RWPE2 (cell line): ENCODE measurements around the gene IFT57.

ENCODE experiments used
- ATAC-seq: fragments of 200-7000 bp; cut with Tn5 transposase; 3 replicates; pipeline ENCODE4 v1.9.1; 2021; ENCODE audit warnings: low read depth
- DNase-seq: peaks from one replicate; pipeline ENCODE4 v3.0.0-alpha.2; 2020; ENCODE audit warnings: low spot score
- H3K27ac ChIP-seq: fragments of 450-650 bp; 2 replicates; pipeline ENCODE4 v1.5.1; 2017; ENCODE audit warnings: mild to moderate bottlenecking; ENCODE audit not compliant: poor library complexity, severe bottlenecking
- H3K27me3 ChIP-seq: fragments of 250-450 bp; sonication (Bioruptor Pico); 2 replicates; pipeline ENCODE4 v1.5.1; 2021; ENCODE audit warnings: mild to moderate bottlenecking, moderate library complexity; ENCODE audit not compliant: insufficient read depth, poor library complexity, severe bottlenecking
- H3K36me3 ChIP-seq: fragments of 250-450 bp; sonication (Bioruptor Pico); 2 replicates; pipeline ENCODE4 v1.5.1; 2020; ENCODE audit warnings: low read depth, mild to moderate bottlenecking, moderate library complexity
- H3K4me1 ChIP-seq: fragments of 250-450 bp; sonication (Bioruptor Pico); 2 replicates; pipeline ENCODE4 v1.5.1; 2021; ENCODE audit warnings: mild to moderate bottlenecking, moderate library complexity; ENCODE audit not compliant: insufficient read depth, poor library complexity, severe bottlenecking
- H3K4me3 ChIP-seq: fragments of 250-450 bp; sonication (Bioruptor Pico); 2 replicates; pipeline ENCODE4 v1.5.1; 2021; ENCODE audit warnings: mild to moderate bottlenecking, moderate library complexity; ENCODE audit not compliant: severe bottlenecking
- H3K9me3 ChIP-seq: fragments of 250-450 bp; sonication (Bioruptor Pico); 2 replicates; pipeline ENCODE4 v1.5.1; 2021; ENCODE audit warnings: mild to moderate bottlenecking, moderate library complexity; ENCODE audit not compliant: severe bottlenecking
- CTCF ChIP-seq: fragments of 450-650 bp; IDR thresholded peaks from one replicate; pipeline ENCODE4 v1.5.1; 2017; ENCODE audit warnings: mild to moderate bottlenecking, moderate library complexity; ENCODE audit not compliant: poor library complexity, severe bottlenecking

IFT57 gene

DNA sequence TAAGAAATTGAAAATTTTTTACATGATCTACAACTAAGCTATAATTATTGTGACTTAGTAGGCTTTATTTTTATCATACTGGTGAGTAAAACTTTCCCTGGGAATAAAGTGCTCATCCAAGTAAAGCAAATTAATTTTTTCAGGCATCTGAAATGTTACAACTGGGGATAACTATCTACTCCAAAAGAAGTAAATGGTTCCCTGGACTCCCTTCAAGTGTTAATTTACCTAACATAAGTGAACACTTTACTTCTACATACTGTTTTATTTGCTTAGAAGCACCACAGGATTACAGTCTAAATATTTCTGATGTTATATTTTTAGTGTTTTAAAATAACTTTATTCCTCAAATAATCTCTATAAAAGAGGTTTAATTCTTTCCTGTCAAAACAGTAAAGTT, 57.8 kb downstream of the IFT57 start:
- H3K4me3 ChIP-seq: no peak overlapping the region
- H3K4me1 ChIP-seq: peaks cover 13% of the 10 kb centered on the region
- no peak overlapping the region for H3K27ac ChIP-seq
- ATAC-seq (no peak), DNase-seq (no peak)
- peaks cover 19% of the 10 kb centered on the region for H3K36me3 ChIP-seq
- no peaks in the 10 kb centered on the region for H3K27me3 ChIP-seq
- no peaks in the 10 kb centered on the region for H3K9me3 ChIP-seq
- no peak for TF ChIP-seq CTCF

DNA sequence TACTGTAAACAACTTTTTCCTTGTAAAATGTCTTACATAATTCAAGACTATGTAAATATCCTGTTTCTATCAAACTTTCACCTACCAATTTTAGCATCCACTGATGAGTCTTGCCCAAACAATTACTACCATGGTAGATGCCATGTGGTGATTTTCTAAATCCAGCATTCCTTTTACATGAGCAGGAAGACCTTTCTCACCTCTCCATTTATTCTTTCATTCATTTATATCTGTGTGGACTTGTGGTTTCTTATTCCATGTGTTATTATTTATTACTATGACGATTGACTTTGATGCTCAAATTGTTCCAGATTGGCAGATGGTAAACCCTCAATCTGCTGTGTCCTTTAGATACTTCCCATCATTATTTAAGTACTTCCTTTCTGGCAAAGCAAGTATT, 62.4 kb downstream of the IFT57 start:
- Histone ChIP-seq H3K27me3 (no peaks in the 10 kb centered on the region), H3K4me3 (no peak overlapping the region), H3K27ac (no peak overlapping the region), H3K4me1 (peaks cover 18% of the 10 kb centered on the region), H3K9me3 (no peaks in the 10 kb centered on the region), H3K36me3 (peaks cover 19% of the 10 kb centered on the region)
- ATAC-seq (peak; percentile 87), DNase-seq (no peak)
- no peak for TF ChIP-seq CTCF

DNA sequence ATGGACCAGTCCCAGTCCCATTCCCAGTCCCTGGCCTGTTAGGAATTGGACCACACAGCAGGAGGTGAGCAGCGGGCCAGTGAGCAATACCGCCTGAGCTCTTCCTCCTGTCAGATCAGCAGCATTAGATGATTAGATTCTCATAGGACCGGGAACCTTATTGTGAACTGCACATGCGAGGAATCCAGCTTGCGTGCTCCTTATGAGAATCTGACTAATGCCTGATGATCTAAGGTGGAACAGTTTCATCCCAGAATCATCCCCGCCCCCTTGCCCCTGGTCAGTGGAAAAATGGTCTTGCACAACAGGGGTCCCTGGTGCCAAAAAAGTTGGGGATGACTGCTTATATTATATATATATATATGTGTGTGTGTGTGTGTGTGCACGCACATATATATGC, 63.1 kb downstream of the IFT57 start:
- no peaks in the 10 kb centered on the region for H3K9me3 ChIP-seq
- H3K4me1 ChIP-seq: peaks cover 18% of the 10 kb centered on the region
- H3K4me3 ChIP-seq: no peak overlapping the region
- no peak overlapping the region for H3K27ac ChIP-seq
- ATAC-seq (peak; percentile 25; the same call in 1 of the 3 replicates), DNase-seq (no peak)
- H3K27me3 ChIP-seq: no peaks in the 10 kb centered on the region
- TF ChIP-seq CTCF: no peak
- H3K36me3 ChIP-seq: peaks cover 14% of the 10 kb centered on the region

- Histone ChIP-seq H3K27me3 (no peaks in the 10 kb centered on the region), H3K4me1 (peaks cover 18% of the 10 kb centered on the region)
- no peak for ATAC-seq
Measured at GRCh38 chr3:108158251-108158650, 64.0 kb downstream of the IFT57 start.

GRCh38 chr3:108157273-108157672, 65.0 kb downstream of the IFT57 start:
- H3K27me3 ChIP-seq: no peaks in the 10 kb centered on the region
- DNase-seq (no peak), ATAC-seq (no peak)
- no peak for TF ChIP-seq CTCF
- no peak overlapping the region for H3K4me3 ChIP-seq
- no peak overlapping the region for H3K27ac ChIP-seq
- no peaks in the 10 kb centered on the region for H3K9me3 ChIP-seq
- peaks cover 18% of the 10 kb centered on the region for H3K4me1 ChIP-seq
- peaks cover 3% of the 10 kb centered on the region; the same call in 1 of the 2 replicates for H3K36me3 ChIP-seq

More at GRCh38 chr3:108158251-108158650, 64.0 kb downstream of the IFT57 start:
- Histone ChIP-seq H3K9me3 (no peaks in the 10 kb centered on the region), H3K36me3 (peaks cover 8% of the 10 kb centered on the region), H3K4me3 (no peak overlapping the region), H3K27ac (no peak overlapping the region)
- DNase-seq: no peak
- TF ChIP-seq CTCF: no peak
